GM19463 (cell line): ENCODE data around the gene FZR1.

ENCODE experiments used
- ATAC-seq: cut with Tn5 transposase; IDR thresholded peaks from one replicate; pipeline ENCODE4 v1.9.1; 2021; ENCODE audit warnings: mild to moderate bottlenecking, moderate library complexity; ENCODE audit not compliant: unreplicated experiment

Gene FZR1

GRCh38 chr19:3471954-3472655 lies 34.0 kb upstream of the FZR1 start:
- ATAC-seq = no peak

DNA sequence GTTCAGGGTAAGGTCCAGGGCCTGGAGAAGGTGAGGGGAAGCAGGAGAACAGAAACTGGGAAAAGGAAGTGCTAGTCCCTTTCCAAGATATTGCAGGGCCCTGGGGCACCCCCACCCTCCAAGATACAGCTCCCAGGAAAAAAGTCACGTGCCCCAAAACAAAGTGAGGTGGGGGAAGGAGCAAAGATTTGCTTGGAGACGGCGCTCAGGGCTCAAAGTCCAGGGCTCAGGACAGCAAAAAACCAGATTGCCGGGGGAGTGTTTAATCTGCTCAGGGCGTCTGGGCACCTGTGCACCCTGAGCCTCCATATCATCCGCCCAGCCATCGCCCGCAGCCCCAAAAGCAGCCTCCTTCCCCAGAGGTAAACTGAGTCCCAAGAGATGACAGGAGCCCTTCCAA lies 32.1 kb upstream of the FZR1 start:
- no peak for ATAC-seq

GRCh38 chr19:3474614-3475013 lies 31.5 kb upstream of the FZR1 start:
- ATAC-seq = no peak

- no peak for ATAC-seq
Measured at GRCh38 chr19:3475449-3475848, 30.7 kb upstream of the FZR1 start.

DNA sequence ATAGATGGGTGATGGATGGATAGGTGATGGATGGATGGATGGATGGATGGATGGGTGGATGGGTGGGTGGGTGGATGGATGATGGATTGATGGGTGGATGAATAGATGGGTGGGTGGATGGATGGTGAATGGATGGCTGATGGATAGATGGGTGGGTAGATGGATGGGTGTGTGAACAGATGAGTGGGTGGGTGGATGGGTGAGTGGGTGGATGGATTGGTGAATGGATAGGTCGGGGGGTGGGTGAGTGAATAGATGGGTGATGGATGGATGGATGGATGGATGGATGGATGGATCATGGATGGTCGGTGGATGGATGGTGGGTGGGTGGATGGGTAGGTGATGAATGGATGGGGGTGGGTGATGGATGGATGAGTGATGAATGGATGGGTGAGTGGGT lies 29.3 kb upstream of the FZR1 start:
- ATAC-seq = no peak

GRCh38 chr19:3477506-3477905 lies 28.6 kb upstream of the FZR1 start:
- no peak for ATAC-seq

GRCh38 chr19:3477951-3478350 lies 28.2 kb upstream of the FZR1 start:
- ATAC-seq = no peak

DNA sequence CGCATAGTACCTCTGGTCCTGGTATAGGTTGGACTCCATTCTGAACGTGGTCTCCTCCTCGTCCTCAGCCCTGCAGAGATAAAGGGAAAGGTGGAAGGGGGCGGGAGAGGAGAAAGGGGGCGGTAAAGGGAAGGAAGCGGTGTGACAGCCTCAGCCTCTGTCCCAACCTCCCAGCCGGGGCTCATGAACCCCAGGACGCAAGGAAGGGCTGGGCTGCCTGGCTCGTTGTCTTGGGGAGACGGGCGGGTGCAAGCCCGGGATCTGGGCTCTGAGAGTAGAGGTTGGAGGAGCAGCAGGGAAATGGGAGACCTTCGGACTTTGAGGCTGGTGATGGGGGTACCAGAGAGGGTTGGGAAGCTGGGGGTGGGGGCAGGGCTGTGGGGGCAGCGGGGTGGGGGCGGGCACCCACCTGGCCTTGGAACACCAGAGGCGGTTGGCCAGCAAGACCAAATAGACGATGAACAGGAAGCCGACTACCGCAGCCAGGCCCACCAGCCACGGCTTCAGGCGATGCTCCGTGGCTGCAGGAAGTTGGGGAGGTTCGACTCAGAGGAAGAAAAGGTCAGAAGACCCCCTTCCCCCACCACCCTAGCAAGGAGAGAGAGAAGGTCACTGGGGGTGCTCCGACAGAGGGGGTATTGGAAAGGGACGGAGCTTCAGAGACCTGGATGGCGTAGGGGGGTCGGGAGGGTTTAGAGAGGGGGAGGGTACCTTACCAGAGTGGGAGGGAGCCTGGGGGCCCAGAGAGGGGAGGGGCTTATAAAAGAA lies 27.5 kb upstream of the FZR1 start:
- ATAC-seq = no peak

- ATAC-seq = no peak
Measured at GRCh38 chr19:3479177-3479833, 26.8 kb upstream of the FZR1 start.

DNA sequence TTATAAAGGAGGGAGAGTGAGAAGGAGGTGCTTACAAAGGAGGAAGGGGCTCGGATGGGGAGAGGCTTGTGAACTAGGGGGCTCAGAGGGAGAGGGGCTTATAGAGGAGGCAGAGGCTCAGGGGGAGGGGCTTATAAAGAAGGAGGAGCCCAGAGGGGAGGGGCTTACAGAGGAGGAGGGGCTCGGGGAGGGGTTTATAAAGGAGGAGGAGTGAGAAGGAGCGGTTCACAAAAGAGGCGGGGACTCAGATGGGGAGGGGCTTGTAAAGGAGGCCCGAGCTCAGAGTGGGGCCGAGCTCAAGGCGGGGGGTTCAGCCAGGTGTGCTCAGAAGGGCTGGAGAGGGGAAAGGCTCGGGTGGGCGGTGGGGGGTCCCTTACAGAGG lies 26.3 kb upstream of the FZR1 start:
- ATAC-seq = no peak

GRCh38 chr19:3480383-3481091 lies 25.6 kb upstream of the FZR1 start, which contains the start of gene SMIM24:
Gene SMIM24, minus strand, starts transcription at chr19:3480525. Its CDS starts 62 bp downstream, at chr19:3480463.
- ATAC-seq = no peak

DNA sequence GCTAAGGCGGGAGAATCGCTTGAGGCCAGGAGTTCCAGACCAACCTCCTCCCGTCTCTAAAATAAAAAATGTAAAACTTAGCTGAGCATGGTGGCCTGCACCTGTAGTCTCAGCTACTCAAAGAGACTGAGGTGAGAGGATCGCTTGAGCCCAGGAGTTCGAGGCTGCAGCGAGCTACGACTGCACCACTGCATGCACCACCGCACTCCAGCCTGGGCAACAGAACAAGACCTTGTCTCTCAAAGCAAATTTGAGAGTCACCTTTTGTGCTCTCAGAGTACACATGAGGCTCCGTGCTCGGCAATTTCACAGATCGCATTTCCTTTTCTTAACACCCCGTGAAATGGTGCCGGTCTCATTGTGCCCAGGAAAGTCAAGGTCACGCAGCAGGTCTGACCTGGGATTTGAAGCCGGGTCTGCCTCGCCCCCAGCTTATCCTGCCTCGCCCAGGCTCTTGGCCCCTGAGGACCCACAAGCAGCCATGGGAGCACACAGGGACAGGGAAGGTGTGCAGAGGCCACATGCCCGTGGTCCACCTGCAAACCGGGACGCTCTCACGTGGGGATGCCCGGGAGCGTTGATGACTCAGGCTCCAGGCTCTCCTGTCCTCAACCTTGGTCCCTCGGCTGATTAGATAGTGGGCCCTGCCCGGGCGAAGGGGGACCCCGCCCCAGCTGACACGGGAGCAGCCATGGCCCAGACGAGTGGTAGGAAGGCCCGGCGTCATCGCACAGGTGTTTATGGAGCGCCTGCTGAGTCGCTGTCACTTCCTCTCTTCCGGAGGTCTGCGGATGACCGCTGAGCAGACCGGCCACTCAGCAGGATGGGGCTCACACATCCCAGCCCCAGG lies 24.6 kb upstream of the FZR1 start:
- ATAC-seq = no peak

DNA sequence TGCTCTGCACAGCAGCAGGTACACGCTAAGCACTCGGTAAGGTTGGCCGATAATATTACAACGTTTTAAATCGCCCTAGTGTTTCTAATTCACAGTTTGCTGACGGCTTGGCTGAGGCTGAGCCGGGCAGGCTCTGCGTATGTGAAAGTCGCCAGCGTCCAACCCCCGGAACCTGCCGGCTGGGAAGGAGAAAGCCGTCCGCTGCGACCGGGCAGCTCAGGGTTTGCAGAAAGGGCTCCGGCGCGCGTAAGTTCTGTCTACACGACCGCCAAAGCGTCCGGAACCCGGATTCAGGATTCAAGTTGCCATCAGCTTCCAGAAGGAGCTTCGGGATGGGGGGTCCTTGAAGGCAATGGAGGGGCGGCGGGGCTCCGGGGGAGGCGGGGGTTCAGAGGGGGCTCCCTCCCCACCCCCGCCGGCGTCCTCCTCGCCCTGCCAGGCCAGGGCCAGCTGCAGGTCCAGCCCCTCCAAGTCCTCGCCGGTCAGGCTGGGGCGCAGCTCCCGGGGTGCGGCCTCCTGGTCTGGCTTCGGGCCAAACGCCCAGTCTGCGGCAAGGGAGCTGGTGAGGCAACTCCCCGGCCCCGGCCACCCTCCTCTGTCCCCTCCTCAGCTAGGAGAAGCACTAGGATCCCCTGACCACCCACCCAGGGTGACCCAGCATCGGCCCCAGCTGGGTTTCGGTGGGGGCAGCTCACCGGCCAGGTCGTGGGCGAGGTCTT lies 23.4 kb upstream of the FZR1 start:
- ATAC-seq = no peak

DNA sequence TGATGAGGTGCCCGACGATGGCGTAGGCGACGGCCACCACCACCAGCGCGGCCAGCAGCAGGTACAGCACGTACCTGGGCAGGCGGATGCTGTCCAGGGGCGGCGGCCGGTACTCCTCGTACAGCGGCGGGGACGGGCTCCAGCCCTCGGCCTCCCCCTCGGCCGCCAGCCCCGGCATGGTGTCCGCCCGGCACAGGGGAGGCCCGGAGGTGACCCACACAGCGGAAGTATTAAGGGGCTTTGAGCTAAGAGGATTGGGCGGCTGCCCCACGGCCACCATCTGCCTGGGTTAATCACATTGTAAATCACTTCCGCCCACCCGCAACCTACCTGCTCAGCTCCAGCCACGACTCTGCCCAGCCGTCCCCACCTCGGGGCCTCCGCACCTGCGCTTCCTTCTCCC lies 22.9 kb upstream of the FZR1 start, which contains the start of gene SMIM44:
TSS of gene SMIM44 (minus strand) at position 216 of the 403 bp plus-strand sequence. CDS start at position 178, 38 bp downstream.
- no peak for ATAC-seq

GRCh38 chr19:3491396-3492119 lies 14.6 kb upstream of the FZR1 start:
- no peak for ATAC-seq

- no peak for ATAC-seq
Measured at GRCh38 chr19:3492131-3492839, 13.8 kb upstream of the FZR1 start.

DNA sequence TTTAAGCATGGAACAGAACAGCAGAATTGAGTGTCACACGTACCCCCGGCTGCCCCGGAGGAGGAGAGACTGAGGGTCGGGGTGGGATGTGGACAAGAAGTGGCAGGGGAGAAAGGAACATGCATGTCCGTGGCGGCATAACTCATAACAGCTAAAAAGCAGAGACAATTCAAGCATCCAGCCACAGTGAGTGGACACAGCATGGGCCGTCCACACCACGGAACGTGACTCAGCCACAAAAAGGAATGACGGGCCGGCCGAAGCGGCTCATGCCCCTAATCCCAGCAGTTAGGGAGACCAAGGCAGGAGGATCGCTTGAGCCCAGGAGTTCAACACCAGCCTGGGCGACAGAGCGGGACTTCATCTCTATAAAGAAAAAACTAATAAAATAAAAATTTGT lies 13.2 kb upstream of the FZR1 start:
- ATAC-seq = no peak

GRCh38 chr19:3493651-3494050 lies 12.5 kb upstream of the FZR1 start:
- ATAC-seq = no peak
